SK-N-SH (cell line): ENCODE data around the gene SH3RF2. TPM values are rescaled to one million over a fixed set of nuclear protein-coding genes. Genes with fewer than 3 reads are reported as not detected.

Source experiments
- CTCF ChIA-PET: fragments of 300-600, 350-600 bp; formaldehyde crosslinking; extraction: SDS; loops from one replicate; lab custom pipeline; 2021; lab: Yijun Ruan, JAX
- POLR2A ChIA-PET: fragments of 350-600 bp; sonication (Branson Sonifier 250); formaldehyde crosslinking; extraction: SDS; loops from one replicate; lab custom pipeline; 2020; ENCODE audit warnings: antibody characterized with exemption, inconsistent platforms; lab: Yijun Ruan, JAX
- DNase-seq: peaks from one replicate; pipeline ENCODE4 v3.0.0; 2012
- H2AFZ ChIP-seq: fragments of 200-600 bp; sonication (generic); 2 replicates; pipeline ENCODE4 v1.8.1; 2016; ENCODE audit warnings: antibody characterized with exemption, mild to moderate bottlenecking, low read depth
- H3F3A ChIP-seq: fragments of 200-600 bp; sonication (generic); replicated peaks from 2 replicates; pipeline ENCODE3; 2016; ENCODE audit warnings: antibody characterized with exemption, mild to moderate bottlenecking; ENCODE audit not compliant: insufficient read depth
- H3K27ac ChIP-seq, 2 experiments: fragments of 200-500 bp in 1 of 2; fragments of 200-600 bp in 1 of 2; sonication (Bioruptor generic) in 1 of 2; sonication (generic), shearing (Covaris generic) in 1 of 2; 2 replicates each; pipeline versions ENCODE4 v1.5.1 to v1.6.1; 2014 to 2016; ENCODE audit warnings: low read depth in 2 of 2, inconsistent platforms in 1 of 2, low read length in 1 of 2, mild to moderate bottlenecking in 1 of 2, mixed read lengths in 1 of 2
- H3K27me3 ChIP-seq: fragments of 200-600 bp; sonication (generic), shearing (Covaris generic); 2 replicates; pipeline ENCODE4 v1.6.1; 2016; ENCODE audit warnings: mixed run types; ENCODE audit not compliant: insufficient read depth
- H3K36me3 ChIP-seq, 2 experiments: fragments of 200-500 bp in 1 of 2; fragments of 200-600 bp in 1 of 2; sonication (Bioruptor generic) in 1 of 2; sonication (generic) in 1 of 2; replicated peaks in 1 of 2; 2 replicates each; pipeline versions ENCODE3 to v1.5.1; 2014 to 2016; ENCODE audit warnings: low read length in 1 of 2, mild to moderate bottlenecking in 1 of 2; ENCODE audit not compliant: insufficient read depth in 2 of 2, control insufficient read depth in 1 of 2
- H3K4me1 ChIP-seq, 2 experiments: fragments of 200-500 bp in 1 of 2; fragments of 200-600 bp in 1 of 2; sonication (Bioruptor generic) in 1 of 2; sonication (generic), shearing (Covaris generic) in 1 of 2; 2 replicates each; pipeline versions ENCODE4 v1.5.1 to v1.6.1; 2014 to 2016; ENCODE audit warnings: low read depth in 1 of 2, low read length in 1 of 2, mixed run types in 1 of 2; ENCODE audit not compliant: insufficient read depth in 2 of 2, control insufficient read depth in 1 of 2
- H3K4me2 ChIP-seq: fragments of 200-600 bp; sonication (generic), shearing (Covaris generic); 2 replicates; pipeline ENCODE4 v1.6.1; 2017; ENCODE audit warnings: mixed run types
- H3K4me3 ChIP-seq, 2 experiments: fragments of 200-500 bp in 1 of 2; fragments of 200-600 bp in 1 of 2; sonication (Bioruptor generic) in 1 of 2; sonication (generic), shearing (Covaris generic) in 1 of 2; 2 replicates each; pipeline versions ENCODE4 v1.5.1 to v1.8.1; 2014 to 2016; ENCODE audit warnings: low read depth in 2 of 2, inconsistent platforms in 1 of 2, low read length in 1 of 2, mild to moderate bottlenecking in 1 of 2, mixed read lengths in 1 of 2, moderate library complexity in 1 of 2
- H3K79me2 ChIP-seq: fragments of 200-600 bp; sonication (generic); 2 replicates; pipeline ENCODE4 v1.8.1; 2017; ENCODE audit warnings: mild to moderate bottlenecking; ENCODE audit not compliant: insufficient read depth
- H3K9ac ChIP-seq: fragments of 200-600 bp; sonication (generic); 2 replicates; pipeline ENCODE4 v1.6.1; 2017; ENCODE audit warnings: mixed run types
- H3K9me2 ChIP-seq: fragments of 200-600 bp; sonication (generic); 2 replicates; pipeline ENCODE4 v1.6.1; 2017; ENCODE audit warnings: mixed run types
- H3K9me3 ChIP-seq: fragments of 200-600 bp; sonication (generic); 2 replicates; pipeline ENCODE4 v1.6.1; 2017; ENCODE audit warnings: mixed run types, mild to moderate bottlenecking, moderate library complexity
- H4K20me1 ChIP-seq: fragments of 200-600 bp; sonication (generic); 2 replicates; pipeline ENCODE4 v1.6.1; 2017; ENCODE audit warnings: mild to moderate bottlenecking, mixed run types; ENCODE audit not compliant: insufficient read depth
- EP300 ChIP-seq, 2 experiments: IDR thresholded peaks; 2 replicates each; pipeline versions ENCODE4 v1.4.0 to v1.6.1; 2012; ENCODE audit warnings: borderline replicate concordance in 1 of 2, low read depth in 1 of 2, low read length in 1 of 2
- EZH2phosphoT487 ChIP-seq: fragments of 200-600 bp; sonication (generic); IDR thresholded peaks from 2 replicates; pipeline ENCODE4 v1.6.1; 2017; ENCODE audit warnings: low read depth, mixed run types, mild to moderate bottlenecking, antibody characterized with exemption, moderate library complexity, borderline replicate concordance
- FOSL2 ChIP-seq: IDR thresholded peaks from 2 replicates; pipeline ENCODE4 v1.4.0; 2012; ENCODE audit warnings: low read depth, mild to moderate bottlenecking, moderate library complexity, borderline replicate concordance
- GATA2 ChIP-seq: sonication (generic); formaldehyde crosslinking; IDR thresholded peaks from 2 replicates; pipeline ENCODE4 v1.5.0; 2020; ENCODE audit warnings: mild to moderate bottlenecking, missing genetic modification reagents
- IRF3 ChIP-seq: fragments of 150-350 bp; IDR thresholded peaks from 2 replicates; pipeline ENCODE4 v1.6.1; 2016; ENCODE audit warnings: mild to moderate bottlenecking, low read depth, low read length
- MAX ChIP-seq: IDR thresholded peaks from 2 replicates; pipeline ENCODE4 v1.4.0; 2012; ENCODE audit warnings: low read depth
- NFIC ChIP-seq: IDR thresholded peaks from 2 replicates; pipeline ENCODE4 v1.4.0; 2012; ENCODE audit warnings: borderline replicate concordance
- PBX3 ChIP-seq: IDR thresholded peaks from 2 replicates; pipeline ENCODE4; 2012
- RAD21 ChIP-seq: IDR thresholded peaks from 2 replicates; pipeline ENCODE4 v1.6.1; 2012; ENCODE audit warnings: mild to moderate bottlenecking, low read length
- RCOR1 ChIP-seq: fragments of 150-350 bp; IDR thresholded peaks from 2 replicates; pipeline ENCODE4 v1.6.1; 2017; ENCODE audit warnings: antibody characterized with exemption, low read length
- RXRA ChIP-seq: IDR thresholded peaks from 2 replicates; pipeline ENCODE4 v1.4.0; 2012; ENCODE audit warnings: low read depth, mild to moderate bottlenecking, borderline replicate concordance
- SIN3A ChIP-seq: IDR thresholded peaks from 2 replicates; pipeline ENCODE4 v1.6.1; 2012; ENCODE audit warnings: low read depth, mild to moderate bottlenecking, low read length, moderate library complexity, borderline replicate concordance
- SMC3 ChIP-seq: IDR thresholded peaks from 2 replicates; pipeline ENCODE4 v1.6.1; 2012; ENCODE audit warnings: low read depth, low read length, improper control_type of control experiment
- TCF12 ChIP-seq: IDR thresholded peaks from 2 replicates; pipeline ENCODE4 v1.4.0; 2012
- USF1 ChIP-seq: IDR thresholded peaks from 2 replicates; pipeline ENCODE4 v1.4.0; 2012; ENCODE audit warnings: low read depth, borderline replicate concordance
- USF2 ChIP-seq: fragments of 150-350 bp; IDR thresholded peaks from 2 replicates; pipeline ENCODE4 v1.6.1; 2017; ENCODE audit warnings: antibody characterized with exemption, low read length, low read depth, borderline replicate concordance
- YY1 ChIP-seq: IDR thresholded peaks from 2 replicates; pipeline ENCODE4 v1.4.0; 2012; ENCODE audit warnings: low read depth, mild to moderate bottlenecking
- WGBS: methylation state at CpG from one replicate; pipeline ENCODE4 v1.1.6; 2017; ENCODE audit warnings: low lambda C conversion rate; 5-methylcytosine and 5-hydroxymethylcytosine counted together
- polyA plus RNA-seq, 3 experiments: library from polyadenylated mRNA; depleted of rRNA; stranded (reverse); fragments of >200 nt; gene quantifications; 2 replicates each; pipeline ENCODE4 v1.2.3, GENCODE V29; 2012

The SH3RF2 gene
- polyA plus RNA-seq, 1 of the 3 experiments (the other 2 are of a cell fraction): 0.87 TPM

- Histone ChIP-seq H3K9ac (no peak overlapping the region), H3K4me3 (no peak overlapping the region), H3K27me3 (no peaks in the 10 kb centered on the region), H3K4me1 (peaks cover 17 to 46% of the 10 kb centered on the region in 2 experiments), H3K4me2 (no peak overlapping the region), H3K36me3 (no peaks in the 10 kb centered on the region), H4K20me1 (no peaks in the 10 kb centered on the region), H3K27ac (no peak overlapping the region), H3K9me3 (no peaks in the 10 kb centered on the region), H2AFZ (no peak overlapping the region), H3K9me2 (no peaks in the 10 kb centered on the region), H3F3A (peaks cover 20% of the 10 kb centered on the region), H3K79me2 (no peaks in the 10 kb centered on the region)
- no peak for DNase-seq
- POLR2A ChIA-PET: no interaction called here
- CTCF ChIA-PET: interaction anchor here (1.6 kb wide), 1 partner anchor 12 kb away, joined by 5 read pairs; no protein-coding TSS in a partner anchor
- TF ChIP-seq PBX3 (no peak), SIN3A (no peak), USF1 (no peak), MAX (no peak), EZH2phosphoT487 (no peak), USF2 (no peak), IRF3 (no peak), TCF12 (no peak), YY1 (no peak)
- WGBS: 92% methylated on average over 4 of the region's 4 CpGs
These were observed 3.2 kb downstream of the SH3RF2 start for GRCh38 chr5:145939540-145940065.

GRCh38 chr5:145941096-145941447 is 4.7 kb downstream of the SH3RF2 start:
- H3K27me3 ChIP-seq: no peaks in the 10 kb centered on the region
- H2AFZ ChIP-seq: no peak overlapping the region
- H3K9ac ChIP-seq: no peak overlapping the region
- no peaks in the 10 kb centered on the region for H3K79me2 ChIP-seq
- POLR2A ChIA-PET: no interaction called here
- no peak overlapping the region for H3K4me2 ChIP-seq
- CTCF ChIA-PET: interaction anchor here (1.6 kb wide), 1 partner anchor 10 kb away, joined by 5 read pairs; no protein-coding TSS in a partner anchor
- no peaks in the 10 kb centered on the region for H4K20me1 ChIP-seq
- peaks cover 22% of the 10 kb centered on the region for H3F3A ChIP-seq
- TF ChIP-seq RCOR1 (no peak), EP300 (IDR thresholded peaks at IDR 0.05; ENCODE audit: borderline replicate concordance in 1 of 2, low read depth in 1 of 2, low read length in 1 of 2) (no peak), NFIC (no peak), PBX3 (no peak), YY1 (no peak), RAD21 (no peak), RXRA (no peak), FOSL2 (no peak), TCF12 (no peak), SMC3 (no peak), GATA2 (CRISPR knock-in tag) (no peak), EZH2phosphoT487 (no peak)
- H3K36me3 ChIP-seq: no peaks in the 10 kb centered on the region
- no peaks in the 10 kb centered on the region for H3K9me3 ChIP-seq
- H3K27ac ChIP-seq: no peak overlapping the region
- H3K4me3 ChIP-seq: no peak overlapping the region
- no peaks in the 10 kb centered on the region for H3K9me2 ChIP-seq
- WGBS: 91% methylated on average over 2 of the region's 2 CpGs
- peaks cover 19 to 47% of the 10 kb centered on the region in 2 experiments for H3K4me1 ChIP-seq
- DNase-seq: no peak
